Stomach (tissue), 9 donors: Measurements from ENCODE around the gene C16orf92. TPM values are rescaled to one million over a fixed set of nuclear protein-coding genes. Genes with fewer than 3 reads are reported as not detected.

Experiments
- DNase-seq, 2 donors: peaks; one replicate each; pipeline versions ENCODE4 v3.0.0 to v3.0.0-alpha.2; 2013 to 2019
- H3K27ac ChIP-seq, 5 donors: fragments of 200-600 bp in 4 of 5; sonication (generic) in 4 of 5; one replicate each; pipeline ENCODE4 v1.5.1; 2013 to 2019; ENCODE audit warnings: mild to moderate bottlenecking in 1 of 5, moderate library complexity in 1 of 5
- H3K27me3 ChIP-seq, 3 donors: fragments of 200-600 bp; sonication (generic); one replicate each; pipeline ENCODE4 v1.5.1; 2017 to 2019; ENCODE audit warnings: mixed run types in 1 of 3
- H3K36me3 ChIP-seq, 4 donors: fragments of 200-600 bp; sonication (generic); 1 replicate in 3 of 4; 2 replicates in 1 of 4; pipeline ENCODE4 v1.5.1; 2016 to 2019
- H3K4me1 ChIP-seq, 4 donors: fragments of 200-600 bp; sonication (generic); one replicate each; pipeline ENCODE4 v1.5.1; 2016 to 2019
- H3K4me3 ChIP-seq, 4 donors: fragments of 200-600 bp; sonication (generic) in 3 of 4; one replicate each; pipeline ENCODE4 v1.5.1; 2016 to 2019; ENCODE audit warnings: mild to moderate bottlenecking in 1 of 4
- H3K9me3 ChIP-seq, 4 donors: fragments of 200-600 bp; sonication (generic); one replicate each; pipeline ENCODE4 v1.5.1; 2016 to 2019
- CTCF ChIP-seq, 7 experiments: fragments of 450-650 bp in 4 of 7; fragments of 200-600 bp in 3 of 7; sonication (generic) in 3 of 7; IDR thresholded peaks; one replicate each; pipeline ENCODE4 v1.5.1; 2016 to 2019; ENCODE audit warnings: antibody characterized with exemption in 7 of 7, control low read depth in 2 of 7, mild to moderate bottlenecking in 1 of 7
- EP300 ChIP-seq: sonication (generic); formaldehyde crosslinking; IDR thresholded peaks from one replicate; pipeline ENCODE4 v1.6.1; 2017; ENCODE audit warnings: antibody characterized with exemption
- POLR2A ChIP-seq, 4 donors: fragments of 450-650 bp; IDR thresholded peaks; one replicate each; pipeline ENCODE4 v1.6.1; 2016; ENCODE audit warnings: antibody characterized with exemption in 4 of 4, control low read depth in 2 of 4, mild to moderate bottlenecking in 1 of 4, moderate library complexity in 1 of 4
- POLR2AphosphoS5 ChIP-seq, 3 donors: sonication (generic); formaldehyde crosslinking; IDR thresholded peaks; one replicate each; pipeline ENCODE4 v1.6.1; 2016; ENCODE audit warnings: antibody characterized with exemption in 3 of 3
- WGBS, 5 donors: extraction: QIAGEN DNeasy Blood & Tissue Kit in 3 of 5; methylation state at CpG; one replicate each; pipeline versions ENCODE4 v1.1.5 to v1.1.7; 2013 to 2018; 5-methylcytosine and 5-hydroxymethylcytosine counted together
- intact Hi-C: fragments of 100-400 bp; cut with DNase I; formaldehyde crosslinking; loops from one replicate; pipeline ENCODE4 v1.15.1; 2023; ENCODE audit warnings: low total_unique reads
- polyA plus RNA-seq, 3 donors: library from polyadenylated mRNA; stranded (reverse); fragments of 200-250 nt; gene quantifications; one replicate each; pipeline ENCODE4 v1.2.3, GENCODE V29; 2013
- total RNA-seq, 5 donors: library from RNA; depleted of rRNA; stranded (reverse); fragments of >200 nt; gene quantifications; one replicate each; pipeline versions ENCODE4 v1.1.0 to v1.2.3, GENCODE V29; 2014 to 2016
- donor health status: healthy with polysubstance abuse.
- donor health status: Bipolar disorder and iron deficiency.
- donor health status: healthy.

Gene C16orf92
- total and polyA plus RNA-seq, 8 donors: not detected

- H3K27me3 ChIP-seq: no peaks in the 10 kb centered on the region
- H3K4me3 ChIP-seq: no peak overlapping the region
- H3K36me3 ChIP-seq: peaks cover 91 to 100% (median 100%) of the 10 kb centered on the region in 4 donors
- H3K27ac ChIP-seq: no peak overlapping the region
- H3K4me1 ChIP-seq: peaks cover 0 to 12% (median 0%) of the 10 kb centered on the region in 4 donors
- intact Hi-C loops: no loop called here
- WGBS, 5 donors: 74 to 87% (median 84%) methylated on average over 6 of the region's 6 CpGs
- no peak for TF ChIP-seq POLR2AphosphoS5 (IDR thresholded peaks at IDR 0.05)
- no peak for TF ChIP-seq EP300
- no peak for TF ChIP-seq POLR2A (IDR thresholded peaks at IDR 0.05)
- no peak for TF ChIP-seq CTCF (IDR thresholded peaks at IDR 0.05)
- H3K9me3 ChIP-seq: no peaks in the 10 kb centered on the region
- no peak for DNase-seq
Measured at GRCh38 chr16:29984137-29984763, 38.7 kb upstream of the C16orf92 start.

GRCh38 chr16:29984764-29985147 lies 38.2 kb upstream of the C16orf92 start:
- no peak overlapping the region for H3K27ac ChIP-seq
- WGBS, 5 donors: 87 to 93% (median 91%) methylated on average over 5 of the region's 5 CpGs
- no peak for DNase-seq
- H3K36me3 ChIP-seq: peaks cover 89 to 100% (median 100%) of the 10 kb centered on the region in 4 donors
- peaks cover 0 to 16% (median 0%) of the 10 kb centered on the region in 4 donors for H3K4me1 ChIP-seq
- TF ChIP-seq EP300: no peak
- no peak for TF ChIP-seq CTCF (IDR thresholded peaks at IDR 0.05)
- TF ChIP-seq POLR2A (IDR thresholded peaks at IDR 0.05): no peak
- no peak for TF ChIP-seq POLR2AphosphoS5 (IDR thresholded peaks at IDR 0.05)
- intact Hi-C loops: no loop called here
- no peaks in the 10 kb centered on the region for H3K27me3 ChIP-seq
- no peak overlapping the region for H3K4me3 ChIP-seq
- H3K9me3 ChIP-seq: no peaks in the 10 kb centered on the region

GRCh38 chr16:29985271-29985811 lies 37.7 kb upstream of the C16orf92 start:
- H3K4me3 ChIP-seq: no peak overlapping the region
- H3K4me1 ChIP-seq: peaks cover 0 to 11% (median 0%) of the 10 kb centered on the region in 4 donors
- H3K27me3 ChIP-seq: no peaks in the 10 kb centered on the region
- no peak for TF ChIP-seq POLR2AphosphoS5 (IDR thresholded peaks at IDR 0.05)
- no peak for TF ChIP-seq EP300
- TF ChIP-seq POLR2A (IDR thresholded peaks at IDR 0.05): no peak
- no peak for TF ChIP-seq CTCF (IDR thresholded peaks at IDR 0.05)
- peaks cover 86 to 100% (median 100%) of the 10 kb centered on the region in 4 donors for H3K36me3 ChIP-seq
- 93 to 96% (median 94%) methylated on average over 28 of the region's 28 CpGs for WGBS, 5 donors
- no peak for DNase-seq
- no peaks in the 10 kb centered on the region for H3K9me3 ChIP-seq
- intact Hi-C loops: no loop called here
- H3K27ac ChIP-seq: no peak overlapping the region

- Histone ChIP-seq H3K36me3 (peaks cover 88 to 100% (median 100%) of the 10 kb centered on the region in 4 donors), H3K27me3 (no peaks in the 10 kb centered on the region), H3K27ac (no peak overlapping the region), H3K4me1 (peaks cover 0 to 6% (median 0%) of the 10 kb centered on the region in 4 donors), H3K4me3 (no peak overlapping the region), H3K9me3 (no peaks in the 10 kb centered on the region)
- intact Hi-C loops: no loop called here
- 80 to 98% (median 94%) methylated on average over 10 to 20 of the region's 20 CpGs for WGBS, 5 donors
- no peak for DNase-seq
- TF ChIP-seq POLR2AphosphoS5 (IDR thresholded peaks at IDR 0.05): no peak
- no peak for TF ChIP-seq POLR2A (IDR thresholded peaks at IDR 0.05)
- no peak for TF ChIP-seq CTCF (IDR thresholded peaks at IDR 0.05)
- TF ChIP-seq EP300: no peak
Measured at GRCh38 chr16:29986231-29986630, 36.8 kb upstream of the C16orf92 start.
